HL-60 (cell line): ENCODE results near the gene FAM9C.

Experiments
- GABPA ChIP-seq: IDR thresholded peaks from 2 replicates; pipeline ENCODE4 v1.6.1; 2012; ENCODE audit warnings: low read depth
- POLR2AphosphoS5 ChIP-seq: IDR thresholded peaks from 2 replicates; pipeline ENCODE4 v1.6.1; 2012; ENCODE audit warnings: low read depth
- TF ChIP-seq, protein P1 (sequence below): IDR thresholded peaks from one replicate; pipeline ENCODE4 v1.5.1; 2011; ENCODE audit warnings: low read length, control low read depth, inconsistent platforms; ENCODE audit not compliant: insufficient read depth
- TF ChIP-seq, protein P2 (sequence below): IDR thresholded peaks from 2 replicates; pipeline ENCODE4 v1.6.1; 2012; ENCODE audit warnings: low read depth; ENCODE audit not compliant: insufficient replicate concordance

DNA sequence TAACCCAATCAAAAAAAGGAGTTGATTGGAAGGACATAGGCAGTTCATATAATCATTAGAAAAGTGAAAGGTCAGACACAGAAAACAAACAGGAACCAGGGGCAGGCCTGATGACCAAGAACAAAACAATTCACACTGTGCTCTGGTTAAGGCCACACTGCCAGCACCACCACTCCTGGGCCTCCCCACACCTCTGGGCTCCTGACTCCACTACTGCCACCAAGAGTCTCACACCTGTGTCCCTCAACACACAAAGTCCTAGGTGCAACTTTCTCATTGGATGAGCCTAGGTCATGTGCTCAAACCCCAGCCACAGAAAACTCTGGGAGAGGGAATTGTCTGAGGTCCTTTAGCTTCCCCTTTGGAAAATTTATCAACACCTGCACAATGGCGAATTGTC, 11.1 kb upstream of the FAM9C start:
- TF ChIP-seq, protein P1, sequence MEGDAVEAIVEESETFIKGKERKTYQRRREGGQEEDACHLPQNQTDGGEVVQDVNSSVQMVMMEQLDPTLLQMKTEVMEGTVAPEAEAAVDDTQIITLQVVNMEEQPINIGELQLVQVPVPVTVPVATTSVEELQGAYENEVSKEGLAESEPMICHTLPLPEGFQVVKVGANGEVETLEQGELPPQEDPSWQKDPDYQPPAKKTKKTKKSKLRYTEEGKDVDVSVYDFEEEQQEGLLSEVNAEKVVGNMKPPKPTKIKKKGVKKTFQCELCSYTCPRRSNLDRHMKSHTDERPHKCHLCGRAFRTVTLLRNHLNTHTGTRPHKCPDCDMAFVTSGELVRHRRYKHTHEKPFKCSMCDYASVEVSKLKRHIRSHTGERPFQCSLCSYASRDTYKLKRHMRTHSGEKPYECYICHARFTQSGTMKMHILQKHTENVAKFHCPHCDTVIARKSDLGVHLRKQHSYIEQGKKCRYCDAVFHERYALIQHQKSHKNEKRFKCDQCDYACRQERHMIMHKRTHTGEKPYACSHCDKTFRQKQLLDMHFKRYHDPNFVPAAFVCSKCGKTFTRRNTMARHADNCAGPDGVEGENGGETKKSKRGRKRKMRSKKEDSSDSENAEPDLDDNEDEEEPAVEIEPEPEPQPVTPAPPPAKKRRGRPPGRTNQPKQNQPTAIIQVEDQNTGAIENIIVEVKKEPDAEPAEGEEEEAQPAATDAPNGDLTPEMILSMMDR = no peak
- TF ChIP-seq POLR2AphosphoS5 = no peak
- TF ChIP-seq, protein P2, sequence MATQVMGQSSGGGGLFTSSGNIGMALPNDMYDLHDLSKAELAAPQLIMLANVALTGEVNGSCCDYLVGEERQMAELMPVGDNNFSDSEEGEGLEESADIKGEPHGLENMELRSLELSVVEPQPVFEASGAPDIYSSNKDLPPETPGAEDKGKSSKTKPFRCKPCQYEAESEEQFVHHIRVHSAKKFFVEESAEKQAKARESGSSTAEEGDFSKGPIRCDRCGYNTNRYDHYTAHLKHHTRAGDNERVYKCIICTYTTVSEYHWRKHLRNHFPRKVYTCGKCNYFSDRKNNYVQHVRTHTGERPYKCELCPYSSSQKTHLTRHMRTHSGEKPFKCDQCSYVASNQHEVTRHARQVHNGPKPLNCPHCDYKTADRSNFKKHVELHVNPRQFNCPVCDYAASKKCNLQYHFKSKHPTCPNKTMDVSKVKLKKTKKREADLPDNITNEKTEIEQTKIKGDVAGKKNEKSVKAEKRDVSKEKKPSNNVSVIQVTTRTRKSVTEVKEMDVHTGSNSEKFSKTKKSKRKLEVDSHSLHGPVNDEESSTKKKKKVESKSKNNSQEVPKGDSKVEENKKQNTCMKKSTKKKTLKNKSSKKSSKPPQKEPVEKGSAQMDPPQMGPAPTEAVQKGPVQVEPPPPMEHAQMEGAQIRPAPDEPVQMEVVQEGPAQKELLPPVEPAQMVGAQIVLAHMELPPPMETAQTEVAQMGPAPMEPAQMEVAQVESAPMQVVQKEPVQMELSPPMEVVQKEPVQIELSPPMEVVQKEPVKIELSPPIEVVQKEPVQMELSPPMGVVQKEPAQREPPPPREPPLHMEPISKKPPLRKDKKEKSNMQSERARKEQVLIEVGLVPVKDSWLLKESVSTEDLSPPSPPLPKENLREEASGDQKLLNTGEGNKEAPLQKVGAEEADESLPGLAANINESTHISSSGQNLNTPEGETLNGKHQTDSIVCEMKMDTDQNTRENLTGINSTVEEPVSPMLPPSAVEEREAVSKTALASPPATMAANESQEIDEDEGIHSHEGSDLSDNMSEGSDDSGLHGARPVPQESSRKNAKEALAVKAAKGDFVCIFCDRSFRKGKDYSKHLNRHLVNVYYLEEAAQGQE = no peak
- TF ChIP-seq GABPA = no peak
